GM21723 (cell line): ENCODE data around the gene GRM2.

Source experiments
- ATAC-seq: cut with Tn5 transposase; IDR thresholded peaks from one replicate; pipeline ENCODE4 v1.9.1; 2021; ENCODE audit warnings: mild to moderate bottlenecking, moderate library complexity; ENCODE audit not compliant: unreplicated experiment

GRM2 gene

DNA sequence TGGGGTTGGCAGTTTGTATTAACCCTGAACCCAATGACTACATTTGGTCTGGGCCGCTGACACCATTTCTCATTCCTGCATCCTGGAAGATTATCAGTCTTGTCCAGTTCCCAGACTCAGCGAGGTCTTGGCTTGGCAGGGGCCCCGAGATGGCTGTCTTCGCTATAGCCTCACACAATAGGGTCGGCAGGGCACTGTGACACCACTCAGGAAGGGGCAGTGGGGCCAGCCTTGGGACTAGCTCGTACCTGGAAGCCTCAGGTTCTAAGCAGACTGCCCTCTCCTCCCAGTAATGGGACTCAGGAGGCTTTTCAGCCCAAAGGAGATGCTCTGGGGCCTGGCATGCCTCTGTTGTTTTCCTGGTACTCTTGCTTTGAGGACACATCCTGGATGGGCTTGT, 26.7 kb upstream of the GRM2 start:
- no peak for ATAC-seq

DNA sequence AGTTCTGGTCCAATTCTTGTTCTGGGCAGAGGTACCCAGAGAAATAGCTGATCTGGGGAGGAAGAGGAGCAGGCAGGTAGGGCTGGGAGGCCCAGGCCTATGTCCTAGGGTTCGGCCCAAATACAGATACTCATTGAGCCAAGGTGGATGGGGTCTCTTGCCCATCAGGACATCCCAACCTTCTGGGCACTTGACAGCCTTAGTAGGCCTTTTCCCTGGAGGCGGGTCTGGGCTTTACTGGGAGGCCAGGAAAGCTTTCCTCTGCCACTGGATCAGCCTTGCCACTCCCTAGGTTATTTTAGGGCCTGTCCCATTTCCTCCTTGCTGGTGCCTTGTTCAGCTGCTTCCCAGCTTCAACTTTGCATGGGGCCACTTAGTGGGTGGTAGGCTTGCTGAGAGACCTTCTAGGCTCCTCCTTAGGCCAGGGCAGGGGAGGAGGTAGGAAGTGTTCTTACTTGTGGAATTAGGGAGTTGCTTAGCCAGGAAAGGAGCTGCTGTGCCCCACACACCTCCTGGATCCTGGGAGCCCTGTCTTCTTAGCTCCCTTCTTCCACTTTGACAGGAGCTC, 26.1 kb upstream of the GRM2 start:
- no peak for ATAC-seq

DNA sequence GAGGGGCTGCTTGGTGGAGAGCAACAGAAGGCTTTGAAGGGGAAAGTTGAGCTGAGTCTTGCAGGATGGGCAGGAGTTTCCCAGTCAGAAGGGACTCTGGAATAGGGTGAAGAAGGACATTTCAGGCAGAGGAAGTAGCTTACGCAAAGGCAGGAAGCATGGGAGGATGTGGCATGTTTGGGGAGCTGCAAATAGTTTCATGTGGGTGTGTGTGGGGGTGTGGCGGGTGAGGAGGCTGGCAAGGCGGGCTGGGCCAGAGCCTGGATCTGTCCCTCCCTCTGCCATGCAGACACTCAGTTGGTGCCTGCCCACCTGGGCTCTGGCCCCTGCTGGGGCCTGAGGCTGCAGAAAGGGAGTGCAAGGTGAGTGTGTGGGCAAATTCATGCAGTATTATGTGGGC, 25.4 kb upstream of the GRM2 start:
- no peak for ATAC-seq

DNA sequence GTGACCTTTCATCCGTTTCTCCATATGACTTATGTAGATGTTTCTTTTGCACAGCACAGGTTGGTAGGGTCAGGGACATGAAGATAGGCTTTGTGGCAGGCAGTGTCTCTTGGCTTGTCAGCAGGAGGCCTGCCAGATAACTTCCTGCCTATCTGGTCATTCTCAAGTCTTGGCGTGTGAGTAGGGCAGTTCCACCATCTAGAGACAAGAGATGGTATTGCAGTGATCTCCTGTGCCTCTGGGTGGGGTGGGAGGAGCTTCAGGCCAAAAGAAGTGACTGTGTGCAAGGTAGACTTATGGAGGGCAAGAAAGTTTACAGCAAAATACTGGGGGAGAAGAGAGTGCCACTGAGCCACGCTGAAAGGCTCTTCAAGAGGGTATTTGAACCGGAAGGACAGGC, 24.8 kb upstream of the GRM2 start:
- ATAC-seq, result peak; percentile 86

DNA sequence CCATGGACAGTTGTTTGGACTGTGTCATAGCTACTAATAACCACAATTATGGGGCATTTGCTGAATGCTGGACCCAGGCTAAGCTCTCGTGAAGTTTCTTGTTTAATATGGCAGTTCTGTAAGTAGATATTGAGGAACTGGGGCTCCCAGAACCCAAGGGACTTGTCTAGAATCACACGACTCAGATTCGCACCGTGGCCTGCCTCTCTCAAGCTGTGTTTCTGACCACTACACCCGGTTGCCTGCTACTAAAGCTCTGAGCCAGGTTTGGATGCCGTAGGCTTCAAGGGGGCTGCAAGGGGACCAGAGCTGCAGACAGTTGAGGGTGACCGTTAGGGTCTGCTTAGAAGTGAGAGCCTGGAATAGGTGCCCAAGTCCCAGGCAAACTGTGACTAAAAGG, 24.3 kb upstream of the GRM2 start:
- no peak for ATAC-seq

DNA sequence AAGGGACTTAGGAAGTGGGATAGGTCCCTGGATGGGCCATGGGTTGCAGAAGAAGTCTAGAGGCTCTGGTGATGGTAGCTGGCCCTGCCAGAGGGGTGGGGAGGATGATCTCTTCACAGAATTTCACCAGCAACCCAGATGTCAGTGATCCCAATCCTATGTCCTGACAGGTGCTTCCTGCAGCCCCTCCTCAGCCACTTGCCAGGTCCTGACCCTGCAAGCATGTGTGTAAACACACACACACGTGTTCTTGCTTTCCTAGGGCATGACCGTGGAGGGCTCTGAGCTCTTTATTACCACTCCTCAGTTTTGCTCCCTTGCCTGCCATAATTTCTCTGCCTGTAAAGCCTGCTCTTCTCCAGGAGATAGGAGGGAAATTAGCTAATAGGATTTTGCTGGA, 23.3 kb upstream of the GRM2 start:
- no peak for ATAC-seq

DNA sequence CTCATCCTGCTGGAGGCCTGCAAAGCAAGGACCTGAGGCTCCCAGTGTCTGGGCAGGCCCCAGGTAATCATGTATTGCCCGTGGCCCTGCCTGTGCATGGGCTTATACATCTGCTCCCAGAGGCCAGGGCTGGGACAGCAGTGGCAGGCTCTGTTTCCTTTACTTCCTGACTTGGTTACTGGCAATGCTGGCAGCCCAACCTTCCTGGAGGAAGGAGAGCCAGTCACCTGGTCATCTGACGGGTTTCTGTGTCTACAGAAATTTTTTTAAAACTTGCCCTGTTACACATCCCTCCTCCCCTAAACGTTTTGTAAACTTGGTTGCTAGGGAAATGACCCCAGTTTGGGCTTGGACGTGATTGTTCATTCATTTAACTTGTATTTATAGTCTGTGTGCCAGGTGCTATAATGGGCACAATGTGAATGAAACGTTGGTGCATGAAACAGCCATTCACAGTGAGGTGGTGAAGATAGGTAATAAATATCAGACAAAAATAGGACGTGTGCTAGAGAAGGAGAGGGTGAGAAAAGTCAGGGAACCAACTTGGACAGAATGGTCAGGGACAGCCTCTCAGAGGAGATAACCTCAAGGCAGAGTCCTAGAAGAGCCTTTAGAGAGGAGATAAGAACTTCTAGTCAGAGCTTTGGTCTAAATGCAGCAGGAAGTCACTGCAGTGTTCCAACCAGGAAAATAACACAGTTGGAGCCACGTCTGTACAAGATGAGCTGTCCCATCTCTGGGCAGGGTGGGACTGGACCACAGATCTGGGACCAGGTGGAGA, 21.7 kb upstream of the GRM2 start:
- ATAC-seq, result no peak

DNA sequence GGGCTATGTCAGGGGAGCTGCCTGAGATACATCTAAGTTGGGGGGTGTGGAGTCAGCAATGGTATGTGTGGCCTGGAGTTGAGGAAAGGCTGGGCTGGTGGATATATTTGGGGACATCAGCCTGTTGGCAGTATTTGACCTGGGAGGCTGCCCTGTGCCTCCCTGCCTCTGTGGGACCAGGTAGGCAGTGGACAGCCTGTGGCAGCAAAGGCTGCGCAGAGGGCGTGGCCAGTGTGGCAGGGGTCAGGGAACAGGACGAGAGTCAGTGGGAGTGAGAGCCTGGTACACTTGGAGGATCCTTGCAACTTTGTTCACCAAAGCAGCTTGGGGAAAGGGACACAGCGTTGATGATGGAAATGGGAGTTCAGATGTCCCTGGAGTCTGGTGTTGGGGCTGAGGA, 20.8 kb upstream of the GRM2 start:
- no peak for ATAC-seq

DNA sequence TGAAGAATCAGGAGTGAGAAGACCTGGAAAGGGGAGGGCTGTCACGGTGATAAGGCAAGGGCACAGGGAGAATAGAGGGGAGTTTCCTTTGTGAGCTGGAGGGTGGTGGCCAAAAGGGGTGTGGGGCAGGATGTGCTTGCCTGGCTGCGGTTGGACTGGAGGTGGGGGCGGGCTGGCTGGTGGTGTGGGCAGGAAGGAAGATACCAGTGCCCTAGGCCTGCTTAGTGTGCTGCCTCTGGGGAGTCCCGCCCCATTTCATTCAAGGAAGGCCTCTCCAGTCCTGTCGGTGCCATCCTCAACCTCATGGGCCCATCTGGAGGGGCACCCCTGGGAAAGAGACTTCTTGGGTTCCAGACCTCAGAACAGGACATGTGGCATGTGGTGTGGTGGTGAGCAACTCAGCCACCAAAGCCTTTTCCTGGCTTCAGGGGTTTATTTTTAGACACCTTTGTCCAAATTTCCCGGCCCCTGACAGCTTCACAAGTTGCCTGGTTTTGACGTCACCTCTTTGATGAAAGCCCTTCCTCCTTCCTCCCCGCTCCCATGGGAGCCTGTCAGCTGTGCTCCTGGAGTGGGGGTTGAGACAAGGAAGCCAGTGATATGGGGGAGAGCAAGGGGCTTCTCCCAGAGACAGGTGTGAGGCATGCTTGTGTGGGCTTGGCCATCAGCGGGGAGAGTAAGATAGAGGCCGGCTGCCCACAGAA, 20.2 kb upstream of the GRM2 start:
- peak; percentile 63 for ATAC-seq

DNA sequence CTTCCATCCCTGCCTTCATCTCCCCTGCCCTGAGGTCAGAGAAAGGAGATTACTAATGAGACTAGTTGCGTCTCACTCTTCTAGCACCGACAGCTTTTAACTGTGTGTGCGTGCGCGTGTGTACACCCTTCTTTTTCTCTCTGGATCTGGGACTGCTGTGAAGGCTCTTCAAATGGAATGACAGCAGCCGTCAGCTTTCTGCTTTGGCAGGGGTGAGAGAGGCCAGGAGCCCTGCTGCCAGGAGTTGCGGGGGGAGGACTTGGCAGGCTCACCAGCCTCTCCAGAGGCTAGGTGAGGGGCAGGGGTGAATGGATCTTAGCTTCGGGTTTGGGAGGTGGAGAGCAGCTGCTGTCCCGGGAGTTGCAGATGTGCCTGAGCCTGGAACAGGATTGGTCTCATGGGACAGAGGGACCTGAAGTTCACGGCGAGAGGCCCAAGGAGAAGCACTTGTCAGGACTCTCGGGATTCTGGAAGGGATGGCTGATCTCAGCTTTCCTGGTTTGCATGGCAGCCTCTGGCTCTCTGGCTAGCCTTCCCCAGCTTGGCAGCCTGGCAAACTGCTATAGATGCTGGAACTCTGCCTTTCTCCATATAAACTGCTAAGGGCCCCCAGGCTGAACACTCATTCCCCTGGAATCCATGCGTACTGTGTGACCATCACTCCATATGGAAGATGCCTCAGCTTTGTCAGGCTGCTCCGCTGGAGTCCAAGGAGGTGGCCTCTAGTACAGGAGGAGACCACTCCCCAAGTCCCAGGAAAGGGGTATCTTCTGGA, 19.2 kb upstream of the GRM2 start:
- ATAC-seq, result no peak

DNA sequence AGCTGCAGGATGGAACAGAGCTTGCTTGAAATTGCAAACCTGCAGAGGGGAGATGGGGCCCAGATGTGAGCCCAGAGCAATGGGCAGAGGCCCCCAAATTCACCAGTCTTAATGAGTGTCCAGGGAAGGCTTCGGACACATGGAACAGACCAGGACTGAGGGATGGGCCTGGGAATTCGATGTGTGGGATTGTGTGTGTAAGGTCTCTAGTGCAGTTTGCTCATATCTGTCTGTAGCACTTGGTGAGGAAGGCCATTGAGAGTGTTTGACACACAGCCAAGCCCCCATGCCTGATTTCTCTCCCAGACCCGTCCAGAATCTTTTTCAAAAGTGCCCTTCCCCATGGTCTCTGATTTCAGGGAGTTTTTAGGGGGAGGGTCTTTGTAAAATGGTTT, 18.7 kb upstream of the GRM2 start:
- ATAC-seq, result no peak

DNA sequence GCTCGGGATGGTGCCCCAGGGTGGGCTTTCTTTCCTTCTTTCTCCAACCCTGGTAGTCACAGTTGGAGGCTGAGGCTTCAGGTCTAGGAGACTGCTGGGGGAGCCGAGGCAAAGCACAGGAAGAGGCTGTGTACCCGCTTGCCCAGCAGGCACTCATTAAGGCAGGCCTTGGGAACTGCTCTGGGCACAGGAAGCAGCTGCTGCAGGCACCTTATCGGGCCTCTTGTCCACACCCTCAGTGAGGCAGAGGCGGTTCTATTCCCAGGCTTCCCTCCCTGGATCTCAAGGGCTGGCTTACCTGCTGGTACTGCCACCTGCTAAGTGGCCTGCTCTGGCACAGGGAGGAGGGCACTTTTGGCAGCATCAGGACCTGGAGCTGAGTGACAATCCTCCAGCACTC, 15.8 kb upstream of the GRM2 start:
- ATAC-seq, result no peak

DNA sequence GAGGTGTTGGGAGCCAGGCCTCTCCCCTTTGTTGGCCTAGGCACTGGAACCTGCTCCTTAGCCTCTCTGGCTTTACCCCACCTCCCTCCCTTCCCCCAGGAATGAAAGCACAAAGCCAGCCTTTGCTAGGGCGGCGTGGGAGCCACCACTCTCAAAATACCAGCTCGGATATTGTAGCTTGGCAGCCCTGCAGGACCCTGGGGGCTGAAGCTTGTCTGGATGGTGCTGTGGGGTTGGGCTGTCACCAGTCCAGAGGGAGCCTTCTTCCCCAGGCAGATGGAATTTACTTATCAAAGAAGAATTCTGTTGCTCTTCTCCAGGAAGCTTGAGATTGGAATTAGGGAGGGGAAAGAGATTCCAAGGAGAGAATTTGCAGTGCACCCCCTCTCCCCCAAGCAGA, 14.9 kb upstream of the GRM2 start:
- ATAC-seq, result no peak

DNA sequence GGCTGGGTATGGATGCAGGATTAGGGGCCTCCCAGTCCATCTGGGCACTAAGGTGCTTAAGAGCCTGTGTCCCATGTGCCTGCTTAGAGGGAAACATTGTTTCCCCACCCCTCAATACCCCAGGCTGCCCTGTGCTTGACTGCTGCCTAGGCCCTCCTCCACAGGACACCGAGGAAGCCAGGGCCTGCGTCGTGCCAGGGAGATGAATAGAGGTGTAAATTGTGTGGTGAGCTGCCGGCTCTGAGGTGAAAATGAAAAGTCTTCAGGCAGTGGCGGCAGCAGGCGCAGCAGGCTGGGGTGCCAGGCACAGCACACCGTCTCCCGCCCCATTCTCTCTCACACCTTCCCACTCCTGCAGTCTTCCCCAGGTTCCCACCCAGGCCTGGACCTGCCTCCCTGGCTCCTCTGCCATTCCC, 13.9 kb upstream of the GRM2 start:
- ATAC-seq, result no peak

DNA sequence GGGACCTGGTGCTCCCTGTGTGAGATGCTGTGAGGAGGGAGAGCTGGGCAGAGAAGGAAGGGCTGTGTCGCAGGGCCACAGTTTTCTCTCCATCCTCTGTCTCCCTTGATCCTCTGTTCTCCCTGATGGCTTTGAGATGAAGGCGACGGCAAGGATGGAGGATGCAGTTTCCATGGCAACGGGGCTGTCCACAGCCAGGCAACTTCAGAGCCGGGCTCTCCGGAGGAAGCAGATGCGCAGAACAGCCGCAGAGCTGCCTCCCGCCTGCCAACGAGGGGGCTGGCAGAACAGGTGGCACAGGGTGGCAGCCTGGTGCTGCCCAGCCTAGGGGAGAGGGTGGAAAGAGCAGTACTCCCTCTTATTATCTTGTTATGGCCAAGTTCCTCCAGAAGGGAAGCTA, 9.9 kb upstream of the GRM2 start:
- ATAC-seq, result no peak

DNA sequence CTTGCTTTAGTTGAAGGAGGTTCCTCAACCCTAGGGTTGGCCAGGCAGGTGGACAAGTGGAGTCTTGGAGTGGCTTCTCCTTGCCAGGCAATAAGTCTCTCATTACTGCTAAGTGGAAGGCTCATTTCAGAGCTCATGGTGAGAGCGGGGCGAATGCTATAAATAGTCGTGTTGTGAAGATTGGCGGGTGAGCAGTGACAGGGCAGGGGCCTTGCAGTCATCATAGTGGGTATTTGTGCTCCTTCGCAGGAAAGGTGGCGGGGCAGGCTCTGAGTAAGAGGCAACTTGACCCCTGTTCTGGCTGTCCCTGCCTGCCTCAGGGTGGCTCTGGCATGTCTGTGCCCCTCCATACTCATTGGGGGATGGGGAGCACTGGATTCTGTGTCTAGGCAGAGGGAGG, 8.7 kb upstream of the GRM2 start:
- ATAC-seq, result no peak

DNA sequence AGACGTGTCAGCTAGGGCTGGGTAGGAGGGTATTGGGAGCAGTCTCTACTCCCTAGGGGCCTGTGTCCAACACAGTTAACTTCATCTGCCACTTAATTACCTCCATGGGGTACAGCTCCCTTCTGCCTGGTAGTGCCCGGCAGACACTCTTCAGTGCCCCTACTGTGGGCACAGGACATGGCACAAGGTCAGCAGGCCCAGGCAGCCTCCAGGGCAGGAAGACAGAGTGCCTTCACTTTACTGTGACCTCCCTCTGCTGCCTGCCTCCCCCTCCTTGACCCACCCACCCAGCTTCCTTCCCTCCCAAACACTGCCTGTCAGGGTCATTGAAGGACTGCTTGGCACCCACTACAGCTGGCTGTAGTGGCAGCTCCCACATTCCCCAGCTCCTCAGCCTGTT, 6.5 kb upstream of the GRM2 start:
- ATAC-seq, result no peak

DNA sequence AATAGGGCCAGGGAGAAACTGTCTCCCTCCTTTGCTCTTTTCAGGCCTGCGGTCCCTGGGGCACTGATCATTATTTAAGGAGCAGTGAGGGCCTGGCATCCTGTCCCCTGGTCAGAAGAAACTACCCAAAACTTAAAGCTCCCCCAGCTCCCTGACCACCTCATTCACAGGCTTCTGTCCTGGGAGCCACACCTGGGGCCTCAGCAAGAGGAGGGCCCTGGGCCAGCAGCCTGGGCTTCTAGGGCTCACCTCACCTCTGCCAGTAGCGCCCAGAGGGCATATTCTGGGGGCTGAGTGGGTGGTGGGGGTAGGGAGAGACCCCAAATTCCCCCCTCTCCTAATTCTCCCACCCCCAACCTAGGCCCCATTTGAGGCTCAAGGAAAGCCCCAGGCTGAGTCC, 4.7 kb upstream of the GRM2 start:
- ATAC-seq, result no peak

DNA sequence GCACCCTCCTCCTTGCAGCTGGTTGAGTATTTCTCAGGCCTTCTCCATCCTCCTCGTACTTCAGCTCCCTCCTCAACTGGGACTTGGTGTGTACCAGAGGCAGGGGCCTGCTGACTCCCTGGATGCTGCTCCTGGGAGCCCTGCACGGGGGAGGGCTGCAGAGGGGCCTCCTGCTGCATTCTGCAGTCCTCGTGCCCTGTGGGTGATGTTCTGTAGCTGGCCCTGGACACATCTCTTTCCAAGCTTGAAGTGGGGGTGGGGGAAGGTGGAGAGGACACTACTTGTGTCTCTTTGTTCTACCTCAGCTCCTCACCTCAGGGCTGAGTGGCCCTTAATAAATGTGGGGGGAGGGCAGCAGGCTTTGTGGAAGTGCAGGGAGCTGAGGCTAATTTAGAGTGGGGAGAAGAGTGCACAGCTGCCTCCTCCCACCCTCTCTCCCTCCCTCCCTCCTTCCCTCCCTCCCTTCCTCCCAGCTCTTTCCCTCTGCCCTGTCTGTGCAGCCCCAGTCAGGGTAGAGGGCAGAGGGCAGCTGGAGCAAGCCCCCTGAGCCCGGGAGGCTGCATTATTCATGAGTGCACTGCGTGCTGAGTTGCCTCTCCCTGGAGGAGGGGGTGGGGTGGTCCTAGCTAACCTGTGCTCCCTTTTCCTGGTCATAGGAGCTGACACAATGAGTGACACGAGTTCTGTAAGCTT, 3.7 kb upstream of the GRM2 start:
- ATAC-seq, result no peak

DNA sequence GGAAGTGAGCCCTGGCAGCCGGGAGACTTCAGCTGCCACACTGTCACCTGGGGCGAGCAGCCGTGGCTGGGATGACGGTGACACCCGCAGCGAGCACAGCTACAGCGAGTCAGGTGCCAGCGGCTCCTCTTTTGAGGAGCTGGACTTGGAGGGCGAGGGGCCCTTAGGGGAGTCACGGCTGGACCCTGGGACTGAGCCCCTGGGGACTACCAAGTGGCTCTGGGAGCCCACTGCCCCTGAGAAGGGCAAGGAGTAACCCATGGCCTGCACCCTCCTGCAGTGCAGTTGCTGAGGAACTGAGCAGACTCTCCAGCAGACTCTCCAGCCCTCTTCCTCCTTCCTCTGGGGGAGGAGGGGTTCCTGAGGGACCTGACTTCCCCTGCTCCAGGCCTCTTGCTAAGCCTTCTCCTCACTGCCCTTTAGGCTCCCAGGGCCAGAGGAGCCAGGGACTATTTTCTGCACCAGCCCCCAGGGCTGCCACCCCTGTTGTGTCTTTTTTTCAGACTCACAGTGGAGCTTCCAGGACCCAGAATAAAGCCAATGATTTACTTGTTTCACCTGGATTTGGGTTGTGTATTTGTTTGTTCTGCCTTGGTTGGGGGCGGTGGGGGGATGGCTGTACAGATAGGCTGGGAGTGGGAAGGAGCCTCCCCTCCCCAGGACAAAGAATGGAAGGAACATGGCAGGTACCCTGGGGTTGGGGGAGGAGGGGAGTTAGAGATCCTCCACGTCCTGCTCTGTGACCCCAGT, 2.9 kb upstream of the GRM2 start:
- no peak for ATAC-seq
